Stomach (tissue), 9 donors: ENCODE results near the gene SPRR3. TPM values are rescaled to one million over a fixed set of nuclear protein-coding genes. Genes with fewer than 3 reads are reported as not detected.
"Not testable (repeated sequence)": the region's sequence is repeated elsewhere in the genome, so short reads cannot be mapped to it uniquely, and the experiment has no call there.

Experiments used
- DNase-seq, 2 donors: peaks; one replicate each; pipeline versions ENCODE4 v3.0.0 to v3.0.0-alpha.2; 2013 to 2019
- H3K27ac ChIP-seq, 5 donors: fragments of 200-600 bp in 4 of 5; sonication (generic) in 4 of 5; one replicate each; pipeline ENCODE4 v1.5.1; 2013 to 2019; ENCODE audit warnings: mild to moderate bottlenecking in 1 of 5, moderate library complexity in 1 of 5
- H3K27me3 ChIP-seq, 3 donors: fragments of 200-600 bp; sonication (generic); one replicate each; pipeline ENCODE4 v1.5.1; 2017 to 2019; ENCODE audit warnings: mixed run types in 1 of 3
- H3K36me3 ChIP-seq, 4 donors: fragments of 200-600 bp; sonication (generic); 1 replicate in 3 of 4; 2 replicates in 1 of 4; pipeline ENCODE4 v1.5.1; 2016 to 2019
- H3K4me1 ChIP-seq, 4 donors: fragments of 200-600 bp; sonication (generic); one replicate each; pipeline ENCODE4 v1.5.1; 2016 to 2019
- H3K4me3 ChIP-seq, 4 donors: fragments of 200-600 bp; sonication (generic) in 3 of 4; one replicate each; pipeline ENCODE4 v1.5.1; 2016 to 2019; ENCODE audit warnings: mild to moderate bottlenecking in 1 of 4
- H3K9me3 ChIP-seq, 4 donors: fragments of 200-600 bp; sonication (generic); one replicate each; pipeline ENCODE4 v1.5.1; 2016 to 2019
- CTCF ChIP-seq, 7 experiments: fragments of 450-650 bp in 4 of 7; fragments of 200-600 bp in 3 of 7; sonication (generic) in 3 of 7; IDR thresholded peaks; one replicate each; pipeline ENCODE4 v1.5.1; 2016 to 2019; ENCODE audit warnings: antibody characterized with exemption in 7 of 7, control low read depth in 2 of 7, mild to moderate bottlenecking in 1 of 7
- EP300 ChIP-seq: sonication (generic); formaldehyde crosslinking; IDR thresholded peaks from one replicate; pipeline ENCODE4 v1.6.1; 2017; ENCODE audit warnings: antibody characterized with exemption
- POLR2A ChIP-seq, 4 donors: fragments of 450-650 bp; IDR thresholded peaks; one replicate each; pipeline ENCODE4 v1.6.1; 2016; ENCODE audit warnings: antibody characterized with exemption in 4 of 4, control low read depth in 2 of 4, mild to moderate bottlenecking in 1 of 4, moderate library complexity in 1 of 4
- POLR2AphosphoS5 ChIP-seq, 3 donors: sonication (generic); formaldehyde crosslinking; IDR thresholded peaks; one replicate each; pipeline ENCODE4 v1.6.1; 2016; ENCODE audit warnings: antibody characterized with exemption in 3 of 3
- WGBS, 5 donors: extraction: QIAGEN DNeasy Blood & Tissue Kit in 3 of 5; methylation state at CpG; one replicate each; pipeline versions ENCODE4 v1.1.5 to v1.1.7; 2013 to 2018; 5-methylcytosine and 5-hydroxymethylcytosine counted together
- intact Hi-C: fragments of 100-400 bp; cut with DNase I; formaldehyde crosslinking; loops from one replicate; pipeline ENCODE4 v1.15.1; 2023; ENCODE audit warnings: low total_unique reads
- polyA plus RNA-seq, 3 donors: library from polyadenylated mRNA; stranded (reverse); fragments of 200-250 nt; gene quantifications; one replicate each; pipeline ENCODE4 v1.2.3, GENCODE V29; 2013
- total RNA-seq, 5 donors: library from RNA; depleted of rRNA; stranded (reverse); fragments of >200 nt; gene quantifications; one replicate each; pipeline versions ENCODE4 v1.1.0 to v1.2.3, GENCODE V29; 2014 to 2016
- donor health status: healthy with polysubstance abuse.
- donor health status: Bipolar disorder and iron deficiency.
- donor health status: healthy.

The SPRR3 gene
- total and polyA plus RNA-seq, 8 donors: 3.1 to 932 (median 12.8) TPM; not detected in 5

- no peak for DNase-seq
- Histone ChIP-seq H3K27me3 (no peaks in the 10 kb centered on the region), H3K9me3 (peaks cover 0 to 4% (median 0%) of the 10 kb centered on the region in 4 donors), H3K4me3 (no peak overlapping the region), H3K36me3 (no peaks in the 10 kb centered on the region), H3K4me1 (no peaks in the 10 kb centered on the region), H3K27ac (no peak overlapping the region)
- 80 to 100% (median 100%) methylated on average over 1 of the region's 1 CpG for WGBS, 5 donors
- intact Hi-C loops: no loop called here
- no peak for TF ChIP-seq POLR2AphosphoS5 (IDR thresholded peaks at IDR 0.05)
These were observed 1.3 kb upstream of the SPRR3 start for GRCh38 chr1:153000294-153000693.

- H3K4me3 ChIP-seq, H3K9me3 ChIP-seq, intact Hi-C loops, H3K27me3 ChIP-seq, DNase-seq, H3K27ac ChIP-seq, H3K4me1 ChIP-seq, H3K36me3 ChIP-seq: not testable (repeated sequence)
- WGBS, 5 donors: 80 to 85% (median 85%) methylated on average over 8 of the region's 8 CpGs
These were observed 9.7 kb downstream of the SPRR3 start for GRCh38 chr1:153011235-153011758.

GRCh38 chr1:153021829-153022228, 20.3 kb downstream of the SPRR3 start:
- H3K27ac ChIP-seq, H3K4me1 ChIP-seq, H3K9me3 ChIP-seq, H3K27me3 ChIP-seq, H3K36me3 ChIP-seq, intact Hi-C loops, DNase-seq, H3K4me3 ChIP-seq: not testable (repeated sequence)
- WGBS, 5 donors: 11 to 17% (median 13%) methylated on average over 2 of the region's 2 CpGs

- H3K4me1 ChIP-seq, H3K27me3 ChIP-seq, intact Hi-C loops, H3K9me3 ChIP-seq, H3K4me3 ChIP-seq, H3K36me3 ChIP-seq, DNase-seq, H3K27ac ChIP-seq: not testable (repeated sequence)
- WGBS, 5 donors: 32 to 55% (median 44%) methylated on average over 9 of the region's 9 CpGs
These were observed 20.8 kb downstream of the SPRR3 start for GRCh38 chr1:153022340-153022739.

GRCh38 chr1:153023109-153023508, 21.6 kb downstream of the SPRR3 start:
- no peak overlapping the region for H3K4me3 ChIP-seq
- no peaks in the 10 kb centered on the region for H3K36me3 ChIP-seq
- H3K27me3 ChIP-seq: peaks cover 0 to 4% (median 0%) of the 10 kb centered on the region in 3 donors
- no peak overlapping the region for H3K27ac ChIP-seq
- DNase-seq: no peak
- no peaks in the 10 kb centered on the region for H3K9me3 ChIP-seq
- intact Hi-C loops: no loop called here
- WGBS, 5 donors: 83 to 90% (median 88%) methylated on average over 7 of the region's 7 CpGs
- no peaks in the 10 kb centered on the region for H3K4me1 ChIP-seq
- no peak for TF ChIP-seq EP300
- TF ChIP-seq CTCF (IDR thresholded peaks at IDR 0.05): no peak
- TF ChIP-seq POLR2A (IDR thresholded peaks at IDR 0.05): no peak
- no peak for TF ChIP-seq POLR2AphosphoS5 (IDR thresholded peaks at IDR 0.05)

- DNase-seq: no peak
- TF ChIP-seq POLR2A (IDR thresholded peaks at IDR 0.05) (no peak), CTCF (IDR thresholded peaks at IDR 0.05) (no peak), EP300 (no peak), POLR2AphosphoS5 (IDR thresholded peaks at IDR 0.05) (no peak)
- Histone ChIP-seq H3K9me3 (no peaks in the 10 kb centered on the region), H3K27ac (no peak overlapping the region), H3K36me3 (no peaks in the 10 kb centered on the region), H3K4me3 (no peak overlapping the region), H3K4me1 (no peaks in the 10 kb centered on the region), H3K27me3 (no peaks in the 10 kb centered on the region)
- WGBS, 5 donors: 83 to 100% (median 94%) methylated on average over 1 of the region's 1 CpG
- intact Hi-C loops: no loop called here
These were observed 22.9 kb downstream of the SPRR3 start for GRCh38 chr1:153024413-153024812.
